Neural cell (in vitro differentiated cells): ENCODE results near the gene SLC9C1. TPM values are rescaled to one million over a fixed set of nuclear protein-coding genes. Genes with fewer than 3 reads are reported as not detected.
A peak's percentile ranks its signal among the peaks of the same experiment; 100 is the strongest.

Experiments
- H2AFZ ChIP-seq: fragments of 200-600, 300-800 bp; sonication (generic), shearing (Covaris generic); 2 replicates; pipeline ENCODE4 v1.6.0; 2014; ENCODE audit warnings: low read depth, mild to moderate bottlenecking, antibody characterized with exemption, low read length, moderate library complexity
- H3F3A ChIP-seq: fragments of 200-600 bp; shearing (Covaris generic); 2 replicates; pipeline ENCODE4 v1.6.1; 2016; ENCODE audit warnings: mild to moderate bottlenecking, moderate library complexity, mixed read lengths, antibody characterized with exemption, low read length; ENCODE audit not compliant: insufficient read depth, poor library complexity, severe bottlenecking
- H3K27ac ChIP-seq: fragments of 200-600, 300-800 bp; sonication (generic), shearing (Covaris generic); 2 replicates; pipeline ENCODE4 v1.5.1; 2014; ENCODE audit warnings: mild to moderate bottlenecking, low read length, moderate library complexity
- H3K27me3 ChIP-seq: fragments of 300-800, 200-600 bp; sonication (generic), shearing (Covaris generic); 2 replicates; pipeline ENCODE4 v1.6.0; 2014; ENCODE audit warnings: mild to moderate bottlenecking, low read depth, low read length, moderate library complexity; ENCODE audit not compliant: insufficient read depth
- H3K36me3 ChIP-seq: fragments of 300-800, 200-600 bp; sonication (generic), shearing (Covaris generic); 2 replicates; pipeline ENCODE4 v1.5.1; 2014; ENCODE audit warnings: mild to moderate bottlenecking, antibody characterized with exemption, low read length, moderate library complexity; ENCODE audit not compliant: insufficient read depth
- H3K4me2 ChIP-seq: fragments of 300-800, 200-600 bp; sonication (generic), shearing (Covaris generic); 2 replicates; pipeline ENCODE4 v1.6.0; 2014; ENCODE audit warnings: mild to moderate bottlenecking, low read length
- H3K4me3 ChIP-seq: fragments of 300-800, 200-600 bp; sonication (generic), shearing (Covaris generic); 2 replicates; pipeline ENCODE4 v1.5.1; 2014; ENCODE audit warnings: mild to moderate bottlenecking, low read length, moderate library complexity
- H3K79me2 ChIP-seq: fragments of 200-600 bp; shearing (Covaris generic); replicated peaks from 2 replicates; pipeline ENCODE4 v1.6.0; 2014; ENCODE audit warnings: mild to moderate bottlenecking, low read length, moderate library complexity; ENCODE audit not compliant: insufficient read depth
- H3K9ac ChIP-seq: fragments of 300-800, 200-600 bp; sonication (generic), shearing (Covaris generic); 2 replicates; pipeline ENCODE4 v1.6.1; 2016; ENCODE audit warnings: mild to moderate bottlenecking, low read length, mixed read lengths
- H3K9me2 ChIP-seq: fragments of 200-600 bp; shearing (Covaris generic); 2 replicates; pipeline ENCODE4 v1.6.1; 2016; ENCODE audit warnings: mild to moderate bottlenecking, low read length, mixed read lengths; ENCODE audit not compliant: insufficient read depth
- H3K9me3 ChIP-seq: fragments of 200-600, 300-800 bp; sonication (generic), shearing (Covaris generic); 2 replicates; pipeline ENCODE4 v1.6.1; 2016; ENCODE audit warnings: mild to moderate bottlenecking, mixed run types, low read length, moderate library complexity, mixed read lengths
- H4K20me1 ChIP-seq: fragments of 200-600 bp; shearing (Covaris generic); 2 replicates; pipeline ENCODE4 v1.6.1; 2016; ENCODE audit warnings: mild to moderate bottlenecking, mixed run types; ENCODE audit not compliant: insufficient read depth
- CTCF ChIP-seq: fragments of 450-650 bp; IDR thresholded peaks from 2 replicates; pipeline ENCODE4 v1.5.1; 2014; ENCODE audit warnings: antibody characterized with exemption, mild to moderate bottlenecking, moderate library complexity; ENCODE audit not compliant: poor library complexity, severe bottlenecking
- EP300 ChIP-seq: fragments of 450-650 bp; conservative IDR thresholded peaks from 2 replicates; pipeline ENCODE4 v1.6.1; 2014; ENCODE audit warnings: antibody characterized with exemption, mild to moderate bottlenecking, moderate library complexity; ENCODE audit not compliant: poor library complexity, severe bottlenecking
- EZH2 ChIP-seq: fragments of 200-600, 300-800 bp; shearing (Covaris generic), sonication (generic); IDR thresholded peaks from 2 replicates; pipeline ENCODE4 v1.6.1; 2014; ENCODE audit warnings: antibody characterized with exemption, low read length, borderline replicate concordance, mild to moderate bottlenecking; ENCODE audit not compliant: insufficient read depth, poor library complexity, severe bottlenecking
- MXI1 ChIP-seq: fragments of 450-650 bp; conservative IDR thresholded peaks from 2 replicates; pipeline ENCODE4 v1.6.1; 2014; ENCODE audit warnings: antibody characterized with exemption, mild to moderate bottlenecking; ENCODE audit not compliant: poor library complexity, severe bottlenecking
- POLR2AphosphoS5 ChIP-seq: IDR thresholded peaks from 2 replicates; pipeline ENCODE4 v1.6.1; 2012
- RAD21 ChIP-seq: fragments of 450-650 bp; conservative IDR thresholded peaks from 2 replicates; pipeline ENCODE4 v1.6.1; 2014; ENCODE audit warnings: antibody characterized with exemption, mild to moderate bottlenecking, moderate library complexity
- REST ChIP-seq: IDR thresholded peaks from 2 replicates; pipeline ENCODE4 v1.6.1; 2012; ENCODE audit warnings: borderline replicate concordance
- SMC3 ChIP-seq: fragments of 450-650 bp; conservative IDR thresholded peaks from 2 replicates; pipeline ENCODE4 v1.6.1; 2014; ENCODE audit warnings: antibody characterized with exemption, mild to moderate bottlenecking, moderate library complexity; ENCODE audit not compliant: poor library complexity
- TAF1 ChIP-seq: IDR thresholded peaks from 2 replicates; pipeline ENCODE4 v1.6.1; 2012; ENCODE audit warnings: low read depth
- polyA plus RNA-seq: library from polyadenylated mRNA; depleted of rRNA; stranded (reverse); fragments of >200 nt; gene quantifications from 2 replicates; pipeline ENCODE4 v1.2.3, GENCODE V29; 2014

Gene SLC9C1
- polyA plus RNA-seq, 1 donor from 2014 or later: not detected

- Histone ChIP-seq H2AFZ (peak overlapping the region; percentile 77), H3K27ac (peak overlapping the region; percentile 100), H3K4me2 (peak overlapping the region; percentile 73), H3K4me3 (peak overlapping the region; percentile 77), H3F3A (peaks cover 7% of the 10 kb centered on the region), H3K27me3 (no peaks in the 10 kb centered on the region), H3K36me3 (peaks cover 6% of the 10 kb centered on the region), H3K9me2 (no peaks in the 10 kb centered on the region), H3K9ac (peak overlapping the region; percentile 99), H4K20me1 (no peaks in the 10 kb centered on the region), H3K9me3 (no peaks in the 10 kb centered on the region), H3K79me2 (peaks cover 58% of the 10 kb centered on the region)
- TF ChIP-seq RAD21 (no peak), TAF1 (peak; percentile 64), SMC3 (no peak), EZH2 (no peak), POLR2AphosphoS5 (peak; percentile 75), REST (peak; percentile 80), MXI1 (peak; percentile 14), CTCF (peak; percentile 4), EP300 (peak; percentile 10)
These were observed 39.6 kb upstream of the SLC9C1 start for GRCh38 chr3:112333381-112334317.

GRCh38 chr3:112333002-112333380 lies 39.0 kb upstream of the SLC9C1 start, which contains the start of gene CD200:
Gene CD200 (plus strand): TSS chr3:112333156. CDS start chr3:112333213, 57 bp downstream.
- H3F3A ChIP-seq: peaks cover 7% of the 10 kb centered on the region
- no peaks in the 10 kb centered on the region for H3K9me2 ChIP-seq
- peak within 1 kb of the TSS; percentile 99 for H3K9ac ChIP-seq
- H3K27ac ChIP-seq: peak within 1 kb of the TSS; percentile 100
- peaks cover 6% of the 10 kb centered on the region for H3K36me3 ChIP-seq
- H2AFZ ChIP-seq: peak within 1 kb of the TSS; percentile 77
- TF ChIP-seq REST: peak; percentile 93
- TF ChIP-seq EP300: peak; percentile 42
- peak; percentile 99 for TF ChIP-seq POLR2AphosphoS5
- TF ChIP-seq SMC3: no peak
- TF ChIP-seq TAF1: peak; percentile 97
- TF ChIP-seq CTCF: peak; percentile 50
- TF ChIP-seq MXI1: peak; percentile 68
- TF ChIP-seq RAD21: peak; percentile 31
- no peak for TF ChIP-seq EZH2
- H3K4me2 ChIP-seq: peak within 1 kb of the TSS; percentile 73
- H4K20me1 ChIP-seq: no peaks in the 10 kb centered on the region
- no peaks in the 10 kb centered on the region for H3K27me3 ChIP-seq
- H3K4me3 ChIP-seq: peak within 1 kb of the TSS; percentile 77
- peaks cover 51% of the 10 kb centered on the region for H3K79me2 ChIP-seq
- H3K9me3 ChIP-seq: no peaks in the 10 kb centered on the region
